B cell (primary cell): ENCODE results near the gene CCDC13. TPM values are rescaled to one million over a fixed set of nuclear protein-coding genes. Genes with fewer than 3 reads are reported as not detected.

Experiments used
- ATAC-seq: fragments of 200-7000 bp; cut with Tn5 transposase; one replicate; pipeline ENCODE4 v1.10.0; 2021; ENCODE audit warnings: low read depth, mild to moderate bottlenecking, moderate number of reproducible peaks, moderate library complexity
- CTCF ChIA-PET: fragments of 350-600 bp; sonication (Branson Sonifier 250); formaldehyde crosslinking; loops from one replicate; lab custom pipeline; 2021; ENCODE audit warnings: antibody characterized with exemption, inconsistent platforms; lab: Charles Lee
- POLR2A ChIA-PET: fragments of 350-600 bp; sonication (Branson Sonifier 250); formaldehyde crosslinking; loops from one replicate; lab custom pipeline; 2021; ENCODE audit warnings: antibody characterized with exemption; lab: Charles Lee
- DNase-seq: peaks from one replicate; pipeline ENCODE4 v3.0.0; 2013
- H2AFZ ChIP-seq: 2 replicates; pipeline ENCODE4 v1.6.1; 2012; ENCODE audit warnings: mild to moderate bottlenecking, low read depth, low read length; ENCODE audit not compliant: insufficient read depth, poor library complexity, severe bottlenecking
- H3K27ac ChIP-seq, 2 donors: 1 replicate in 1 of 2; 2 replicates in 1 of 2; pipeline ENCODE4 v1.5.1; 2012 to 2013; ENCODE audit warnings: low read length in 2 of 2, mild to moderate bottlenecking in 2 of 2, moderate library complexity in 1 of 2
- H3K27me3 ChIP-seq, 4 experiments: fragments of 200-600 bp in 1 of 4; sonication (generic) in 1 of 4; replicated peaks in 1 of 4; 1 replicate in 2 of 4; 2 replicates in 2 of 4; pipeline versions ENCODE4 v1.6.1 to v1.7.0; 2013 to 2016; ENCODE audit warnings: low read length in 3 of 4, mild to moderate bottlenecking in 2 of 4, mixed read lengths in 1 of 4, moderate library complexity in 1 of 4; ENCODE audit not compliant: insufficient read depth in 4 of 4, control insufficient read depth in 3 of 4; ENCODE audit errors: control extremely low read depth in 1 of 4
- H3K36me3 ChIP-seq, 2 experiments: replicated peaks in 1 of 2; 1 replicate in 1 of 2; 2 replicates in 1 of 2; pipeline versions ENCODE4 v1.6.1 to v1.7.1; 2013; ENCODE audit warnings: low read length in 1 of 2; ENCODE audit not compliant: insufficient read depth in 2 of 2, control insufficient read depth in 1 of 2; ENCODE audit errors: control extremely low read depth in 1 of 2, extremely low read depth in 1 of 2
- H3K4me1 ChIP-seq, 2 donors: fragments of 200-600 bp in 1 of 2; sonication (generic) in 1 of 2; 1 replicate in 1 of 2; 2 replicates in 1 of 2; pipeline versions ENCODE4 v1.5.1 to v1.6.1; 2013 to 2017; ENCODE audit warnings: low read length in 2 of 2; ENCODE audit not compliant: control insufficient read depth in 2 of 2, insufficient read depth in 2 of 2
- H3K4me2 ChIP-seq: replicated peaks from 2 replicates; pipeline ENCODE3; 2012; ENCODE audit warnings: mild to moderate bottlenecking, low read depth, low read length; ENCODE audit not compliant: poor library complexity, severe bottlenecking
- H3K4me3 ChIP-seq, 5 experiments: fragments of 200-600 bp in 1 of 5; sonication (generic) in 1 of 5; 1 replicate in 3 of 5; 2 replicates in 2 of 5; pipeline versions ENCODE4 v1.5.1 to v1.7.0; 2011 to 2016; ENCODE audit warnings: low read length in 4 of 5, mild to moderate bottlenecking in 4 of 5, low read depth in 2 of 5, control low read depth in 1 of 5, moderate library complexity in 1 of 5; ENCODE audit not compliant: insufficient read depth in 1 of 5; ENCODE audit errors: control extremely low read depth in 1 of 5, extremely low read depth in 1 of 5
- H3K79me2 ChIP-seq: fragments of 200-600 bp; sonication (generic); one replicate; pipeline ENCODE4 v1.6.0; 2016; ENCODE audit warnings: low read length; ENCODE audit not compliant: control insufficient read depth, insufficient read depth
- H3K9ac ChIP-seq: fragments of 200-600 bp; sonication (generic); 2 replicates; pipeline ENCODE4 v1.6.1; 2017; ENCODE audit warnings: mild to moderate bottlenecking, low read length, moderate library complexity
- H3K9me3 ChIP-seq, 3 donors: one replicate each; pipeline versions ENCODE4 v1.6.1 to v1.7.1; 2013; ENCODE audit warnings: low read length in 2 of 3; ENCODE audit not compliant: control insufficient read depth in 2 of 3, insufficient read depth in 1 of 3; ENCODE audit errors: control extremely low read depth in 1 of 3
- H4K20me1 ChIP-seq: 2 replicates; pipeline ENCODE4 v1.6.0; 2012; ENCODE audit warnings: mild to moderate bottlenecking, low read length; ENCODE audit not compliant: insufficient read depth, control insufficient read depth, poor library complexity, severe bottlenecking
- H3K27ac Mint-ChIP-seq: one replicate; pipeline ENCODE4 v1.8.0; 2021; ENCODE audit warnings: mixed read lengths
- H3K27me3 Mint-ChIP-seq: one replicate; pipeline ENCODE4 v1.8.0; 2021; ENCODE audit warnings: mixed read lengths
- H3K4me1 Mint-ChIP-seq: one replicate; pipeline ENCODE4 v1.8.0; 2021; ENCODE audit warnings: mixed read lengths
- H3K4me3 Mint-ChIP-seq: one replicate; pipeline ENCODE4 v1.8.0; 2021; ENCODE audit warnings: mixed read lengths
- H3K9me3 Mint-ChIP-seq: one replicate; pipeline ENCODE4 v1.8.0; 2022; ENCODE audit warnings: mixed read lengths; ENCODE audit not compliant: insufficient read depth
- CTCF ChIP-seq: fragments of 200-600 bp; IDR thresholded peaks from one replicate; pipeline ENCODE4 v1.8.0; 2022; ENCODE audit warnings: antibody characterized with exemption, mild to moderate bottlenecking
- EZH2 ChIP-seq: IDR thresholded peaks from 2 replicates; pipeline ENCODE4 v1.6.1; 2012; ENCODE audit warnings: borderline replicate concordance, low read depth, mild to moderate bottlenecking, moderate library complexity, low read length; ENCODE audit not compliant: insufficient read depth, poor library complexity, severe bottlenecking
- WGBS: methylation state at CpG from one replicate; pipeline ENCODE4 v1.1.5; 2013; ENCODE audit warnings: missing lambda C conversion rate; ENCODE audit not compliant: insufficient coverage; 5-methylcytosine and 5-hydroxymethylcytosine counted together
- intact Hi-C: fragments of 100-400 bp; cut with micrococcal nuclease; formaldehyde crosslinking; loops from one replicate; pipeline ENCODE4 v1.10.0; 2022
- polyA plus RNA-seq: library from polyadenylated mRNA; depleted of rRNA; stranded (reverse); fragments of >200 nt; gene quantifications from 2 replicates; pipeline ENCODE4 v1.2.3, GENCODE V29; 2012
- small RNA-seq: library from RNA; depleted of rRNA; stranded (forward); fragments of <200 nt; gene quantifications from one replicate; pipeline ENCODE3, GENCODE V24; 2012; ENCODE audit warnings: low replicate concordance, low read depth; ENCODE audit not compliant: insufficient read length
- total RNA-seq, 2 donors: library from RNA; stranded (reverse); fragments of 120-200 nt in 1 of 2; gene quantifications; 1 replicate in 1 of 2; 2 replicates in 1 of 2; pipeline versions ENCODE4 v1.2.3 to v1.2.4, GENCODE V29; 2013 to 2022

Gene CCDC13
- total and polyA plus RNA-seq, 2 donors (not counting 1 experiment from before 2014, with no cell fraction given): 1.5 to 1.9 TPM

GRCh38 chr3:42723219-42723618 lies 49.8 kb downstream of the CCDC13 start:
- peaks cover 26% of the 10 kb centered on the region for H3K27me3 Mint-ChIP-seq
- ChIA-PET POLR2A (no interaction called here), CTCF (interaction anchor here (0.6 kb wide), 1 partner anchor 12 kb away, joined by 3 read pairs; no protein-coding TSS in a partner anchor)
- no peak overlapping the region for H3K4me3 ChIP-seq
- H3K9me3 Mint-ChIP-seq: no peaks in the 10 kb centered on the region
- H3K27me3 ChIP-seq: no peaks in the 10 kb centered on the region
- no peak overlapping the region for H3K27ac Mint-ChIP-seq
- no peaks in the 10 kb centered on the region for H3K4me1 Mint-ChIP-seq
- H4K20me1 ChIP-seq: no peaks in the 10 kb centered on the region
- intact Hi-C loops: no loop called here
- TF ChIP-seq CTCF (no peak), EZH2 (no peak)
- WGBS: no CpG with 5 or more reads among the region's 2 CpGs
- H3K27ac ChIP-seq: no peak overlapping the region
- no peaks in the 10 kb centered on the region for H3K36me3 ChIP-seq
- H3K4me3 Mint-ChIP-seq: no peak overlapping the region
- DNase-seq (no peak), ATAC-seq (no peak)
- H3K4me2 ChIP-seq: no peak overlapping the region
- H2AFZ ChIP-seq: no peak overlapping the region
- H3K9ac ChIP-seq: no peak overlapping the region
- H3K9me3 ChIP-seq: no peaks in the 10 kb centered on the region
- no peaks in the 10 kb centered on the region for H3K79me2 ChIP-seq
- H3K4me1 ChIP-seq: no peaks in the 10 kb centered on the region

Small RNA genes within 50 kb of the gene (small RNA-seq; reads per million reads assigned to genes)
- gene CCDC13: not detected

Other genes starting within 250 kb of the CCDC13 start
- gene SEC22C, start 191.3 kb downstream of the CCDC13 start, total RNA-seq: 44.8 and 51.4 TPM in 2 replicates
- 19.2 and 30.6 TPM in 2 replicates for gene SEC22C, start 191.3 kb downstream of the CCDC13 start, polyA plus RNA-seq
- 42.0 and 50.8 TPM in 2 replicates for gene SS18L2, start 182.4 kb downstream of the CCDC13 start, total RNA-seq
- 69.4 and 91.7 TPM in 2 replicates for gene SS18L2, start 182.4 kb downstream of the CCDC13 start, polyA plus RNA-seq
- gene NKTR, start 172.6 kb downstream of the CCDC13 start, total RNA-seq: 227 and 233 TPM in 2 replicates
- gene NKTR, start 172.6 kb downstream of the CCDC13 start, polyA plus RNA-seq: 58.0 and 106 TPM in 2 replicates
- 1.6 TPM in 2 replicates for gene ZBTB47, start 119.6 kb downstream of the CCDC13 start, total RNA-seq
- 0.09 and 0.34 TPM in 2 replicates for gene ZBTB47, start 119.6 kb downstream of the CCDC13 start, polyA plus RNA-seq
- gene KLHL40, start 87.7 kb downstream of the CCDC13 start, total RNA-seq: not detected in 2 replicates
- gene KLHL40, start 87.7 kb downstream of the CCDC13 start, polyA plus RNA-seq: not detected in 2 replicates
- not detected in 2 replicates for gene HHATL, start 70.5 kb downstream of the CCDC13 start, total RNA-seq
- gene HHATL, start 70.5 kb downstream of the CCDC13 start, polyA plus RNA-seq: not detected in 2 replicates
- 16.5 and 18.4 TPM in 2 replicates for gene HIGD1A, start 31.2 kb upstream of the CCDC13 start, total RNA-seq
- 14.2 and 19.3 TPM in 2 replicates for gene HIGD1A, start 31.2 kb upstream of the CCDC13 start, polyA plus RNA-seq
- gene ACKR2, start 36.2 kb upstream of the CCDC13 start, total RNA-seq: 1.1 and 1.7 TPM in 2 replicates
- 0.31 and 0.35 TPM in 2 replicates for gene ACKR2, start 36.2 kb upstream of the CCDC13 start, polyA plus RNA-seq
- gene CYP8B1, start 102.6 kb upstream of the CCDC13 start, total RNA-seq: not detected in 2 replicates
- not detected in 2 replicates for gene CYP8B1, start 102.6 kb upstream of the CCDC13 start, polyA plus RNA-seq
- gene ZNF662, start 132.9 kb upstream of the CCDC13 start, total RNA-seq: 0.34 and 0.42 TPM in 2 replicates
- gene ZNF662, start 132.9 kb upstream of the CCDC13 start, polyA plus RNA-seq: 0.12 and 0.22 TPM in 2 replicates
- gene GASK1A, start 206.1 kb upstream of the CCDC13 start, total RNA-seq: 0.15 TPM in 1 of 2 replicates, not detected in the other
- gene GASK1A, start 206.1 kb upstream of the CCDC13 start, polyA plus RNA-seq: 0.17 TPM in 1 of 2 replicates, not detected in the other